HG02885 (cell line): ENCODE data around the gene MINDY4.

Experiments
- ATAC-seq: cut with Tn5 transposase; IDR thresholded peaks from one replicate; pipeline ENCODE4 v1.9.1; 2021; ENCODE audit warnings: mild to moderate bottlenecking; ENCODE audit not compliant: unreplicated experiment, poor library complexity

The MINDY4 gene

GRCh38 chr7:30740417-30741181, 30.6 kb upstream of the MINDY4 start:
- peak; percentile 78 for ATAC-seq

GRCh38 chr7:30741289-30741688, 29.9 kb upstream of the MINDY4 start:
- no peak for ATAC-seq

GRCh38 chr7:30743371-30744074, 27.7 kb upstream of the MINDY4 start:
- no peak for ATAC-seq

- ATAC-seq = no peak
These were observed 27.2 kb upstream of the MINDY4 start for GRCh38 chr7:30744075-30744417.

- no peak for ATAC-seq
These were observed 25.8 kb upstream of the MINDY4 start for GRCh38 chr7:30745261-30745941.

- ATAC-seq = no peak
These were observed 21.2 kb upstream of the MINDY4 start for GRCh38 chr7:30750010-30750409.

GRCh38 chr7:30750683-30751650, 20.2 kb upstream of the MINDY4 start:
- ATAC-seq = no peak

- no peak for ATAC-seq
These were observed 19.4 kb upstream of the MINDY4 start, which contains the start of gene INMT for GRCh38 chr7:30751696-30752273. TSS of gene INMT (plus strand) at chr7:30752135. CDS start at chr7:30752151, 16 bp downstream.

GRCh38 chr7:30752484-30752883, 18.7 kb upstream of the MINDY4 start:
- ATAC-seq = no peak

- ATAC-seq = no peak
These were observed 18.2 kb upstream of the MINDY4 start for GRCh38 chr7:30752979-30753378.

GRCh38 chr7:30754315-30754877, 16.8 kb upstream of the MINDY4 start:
- ATAC-seq = no peak

- ATAC-seq = no peak
These were observed 15.6 kb upstream of the MINDY4 start for GRCh38 chr7:30755384-30756154.

- no peak for ATAC-seq
These were observed 13.9 kb upstream of the MINDY4 start for GRCh38 chr7:30757342-30757692.

- no peak for ATAC-seq
These were observed 10.6 kb upstream of the MINDY4 start for GRCh38 chr7:30760514-30761213.

- ATAC-seq = no peak
These were observed 9.7 kb upstream of the MINDY4 start for GRCh38 chr7:30761214-30762156.

- peak; percentile 70 for ATAC-seq
These were observed 6.9 kb upstream of the MINDY4 start for GRCh38 chr7:30764030-30764975.
